HG03439 (cell line): ENCODE results near the gene STC2.

Experiments
- ATAC-seq: cut with Tn5 transposase; IDR thresholded peaks from one replicate; pipeline ENCODE4 v1.9.1; 2021; ENCODE audit warnings: mild to moderate bottlenecking, moderate library complexity; ENCODE audit not compliant: unreplicated experiment

STC2 gene

DNA sequence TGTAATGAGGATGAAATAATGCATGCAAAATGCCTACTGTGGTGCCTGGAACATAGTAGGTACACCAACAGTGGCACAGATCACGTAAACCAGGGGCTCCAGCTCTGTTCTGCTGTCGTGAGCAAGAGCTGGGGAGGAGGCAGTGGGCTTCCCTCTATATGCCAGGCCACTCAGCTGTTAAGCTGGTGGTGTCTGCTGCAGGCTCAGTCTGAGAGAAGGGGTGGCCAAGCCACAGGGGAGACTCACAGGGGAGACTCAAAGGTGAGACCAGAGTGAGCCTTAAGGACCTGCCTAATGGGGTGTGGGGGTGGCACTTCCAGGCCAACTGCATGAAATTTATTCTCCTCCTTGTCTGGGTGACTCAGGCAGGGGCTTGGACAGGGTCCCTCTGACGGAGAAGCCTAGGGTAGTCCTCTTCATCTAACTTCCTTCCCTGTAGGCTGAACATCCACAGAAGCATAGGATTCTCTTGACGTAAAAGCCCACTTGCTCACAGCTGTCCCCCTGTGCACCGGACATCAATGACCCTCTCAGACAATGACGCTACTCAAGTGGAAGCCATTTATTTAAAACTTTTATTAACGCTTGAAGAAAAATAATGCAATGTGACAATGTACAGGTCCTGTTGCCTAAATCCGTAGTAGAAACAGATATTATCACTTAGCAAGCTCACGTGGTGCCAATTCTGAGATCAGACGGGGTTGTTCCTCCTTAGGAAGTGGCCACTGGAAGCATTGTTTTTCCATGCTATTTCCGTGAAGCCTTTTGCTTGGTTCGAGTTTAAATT lies 13.9 kb downstream of the STC2 start:
- ATAC-seq, result no peak

DNA sequence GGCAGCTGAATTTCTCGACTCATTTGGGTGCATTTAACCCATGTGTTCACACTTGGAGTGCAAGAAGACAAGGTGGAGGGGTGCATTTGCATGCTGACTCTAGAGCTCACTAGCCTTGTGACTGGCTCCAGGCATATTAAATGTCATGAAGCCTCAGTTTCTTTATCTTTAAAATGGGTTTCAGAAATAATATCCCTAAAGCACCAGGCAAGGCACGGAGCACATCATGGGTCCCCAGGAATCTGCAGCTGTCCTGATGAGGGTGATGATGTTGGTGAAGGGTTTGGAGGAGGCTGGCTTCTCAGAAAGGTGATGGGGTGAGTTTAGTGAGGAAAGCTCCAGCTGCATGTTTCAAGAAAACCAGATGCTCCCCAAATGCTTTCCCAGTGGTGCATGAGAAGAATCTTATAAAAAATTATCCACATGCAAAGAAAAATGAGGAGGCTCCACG lies 14.8 kb downstream of the STC2 start:
- no peak for ATAC-seq

DNA sequence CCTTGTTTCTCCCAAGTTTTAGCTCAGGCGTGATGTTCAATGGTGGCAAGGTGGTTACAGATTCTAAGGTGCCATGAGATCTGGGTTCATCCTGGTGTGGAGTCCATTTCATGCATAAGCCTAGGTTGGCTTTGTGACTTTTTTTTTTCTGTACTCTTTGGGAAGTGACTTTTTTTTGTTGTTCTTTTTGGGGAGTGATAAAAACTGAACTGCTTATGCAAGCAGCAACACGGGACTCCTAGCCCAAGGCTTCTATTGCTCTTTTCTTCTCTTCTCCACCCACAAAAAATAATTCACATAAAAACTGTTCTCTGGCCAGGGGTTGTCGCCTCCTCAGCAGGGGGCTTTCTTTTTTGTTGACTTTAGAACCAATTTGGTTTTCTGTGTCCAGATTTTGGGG lies 15.4 kb downstream of the STC2 start:
- no peak for ATAC-seq

DNA sequence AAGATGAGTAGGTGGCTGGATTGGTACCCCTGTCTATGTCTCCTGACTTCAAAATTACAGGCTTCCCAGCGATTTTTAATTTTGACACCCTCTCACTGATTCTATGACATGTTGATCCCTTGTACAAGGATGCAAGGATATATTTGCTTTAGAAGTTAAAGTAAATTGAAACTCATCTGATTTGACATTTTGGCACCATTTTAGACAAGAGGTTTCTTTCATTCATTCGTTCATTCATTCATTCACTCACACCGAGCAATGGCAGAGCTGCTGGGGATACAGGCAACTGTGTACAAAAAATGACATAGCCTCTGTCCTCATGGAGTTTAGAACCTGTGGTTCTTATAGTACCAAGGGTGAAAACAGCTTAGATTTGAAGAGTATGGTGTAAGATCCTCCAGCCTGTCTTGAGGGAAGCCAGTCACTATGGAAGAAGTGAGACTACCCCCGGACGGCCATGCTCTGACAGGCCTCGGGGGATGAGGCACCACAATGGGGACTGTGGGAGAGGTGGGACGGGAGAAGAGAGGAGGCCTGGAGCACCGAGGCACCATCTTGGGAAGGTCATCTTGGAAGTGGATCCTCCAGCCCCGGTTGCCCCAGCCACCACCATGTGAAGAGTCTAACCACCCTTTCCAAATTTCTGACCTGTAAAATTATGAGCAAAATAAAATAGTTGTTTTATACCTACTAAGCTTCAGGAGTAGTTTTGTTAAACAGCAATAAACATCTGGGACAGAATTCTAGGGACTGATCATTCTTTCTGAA lies 16.2 kb downstream of the STC2 start:
- ATAC-seq, result no peak

DNA sequence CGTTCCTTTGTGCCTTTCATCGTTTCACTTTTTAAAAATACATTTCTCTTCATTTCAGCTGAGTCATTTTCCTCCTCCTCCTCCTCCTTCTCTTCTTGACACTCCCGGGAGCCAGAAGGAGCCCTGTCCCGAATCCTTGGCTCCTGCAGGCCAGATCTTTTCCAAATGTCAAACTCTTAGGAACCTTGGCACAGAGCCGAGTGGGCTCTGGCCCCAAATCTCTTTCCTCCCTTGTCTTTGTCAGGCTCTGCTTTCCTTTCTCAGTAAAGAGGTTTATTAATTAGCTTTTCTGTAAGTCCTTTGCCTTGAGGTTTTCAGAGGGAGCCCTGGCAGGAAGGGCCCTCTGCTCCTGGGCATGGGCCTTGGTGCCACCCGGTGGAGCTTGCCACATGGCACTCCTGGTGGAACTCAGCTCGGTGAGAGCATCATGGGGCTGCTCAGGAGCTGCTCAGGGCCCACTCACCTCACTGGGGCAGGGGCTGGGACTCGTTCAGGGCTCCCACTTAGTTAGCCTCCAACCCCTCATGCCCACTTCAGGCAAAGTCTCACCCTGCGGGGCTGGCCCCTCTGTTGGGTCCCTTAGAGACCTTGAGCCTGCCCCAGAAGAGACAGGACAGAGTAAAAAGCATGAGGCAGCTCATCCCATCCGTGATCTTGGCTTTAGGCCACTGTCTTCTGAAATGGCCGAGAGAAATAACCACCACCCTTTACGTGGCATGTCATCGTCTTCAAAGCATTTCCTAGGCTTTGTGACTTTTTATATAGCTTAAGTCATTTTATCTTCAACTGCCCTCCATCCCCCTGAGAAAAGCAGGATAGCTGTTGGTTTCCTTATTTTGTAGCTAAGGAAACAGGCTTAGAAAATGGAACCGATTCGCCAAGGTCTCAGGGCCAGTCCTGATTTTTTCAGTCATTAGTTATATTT lies 17.1 kb downstream of the STC2 start:
- no peak for ATAC-seq

DNA sequence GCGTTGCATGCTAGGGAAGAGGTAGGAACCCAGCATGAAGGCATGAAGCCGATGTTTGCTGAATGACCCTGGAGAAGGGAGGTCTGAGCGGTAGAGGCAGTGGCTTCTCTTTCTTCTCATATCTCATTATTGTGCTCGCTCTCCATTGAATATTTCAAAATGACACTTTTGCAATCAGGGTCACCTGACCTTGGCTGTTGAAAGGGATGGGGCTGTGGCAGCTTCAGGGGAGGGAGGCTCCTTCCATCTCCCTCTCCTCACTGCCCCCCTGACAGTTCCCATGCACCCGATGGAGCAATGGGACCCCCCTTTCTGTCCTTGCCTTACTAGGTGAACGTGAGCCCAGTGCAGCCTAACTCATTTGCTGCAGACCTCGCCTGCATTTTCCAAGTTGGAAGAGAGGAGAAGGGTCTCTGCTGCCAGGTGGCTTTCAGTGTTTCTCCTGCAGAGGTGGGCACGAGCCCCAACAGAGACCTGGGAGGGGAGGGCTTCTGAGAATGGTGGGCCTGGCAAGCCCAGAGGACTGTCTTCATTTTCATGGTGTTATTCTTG lies 17.9 kb downstream of the STC2 start:
- ATAC-seq, result no peak

DNA sequence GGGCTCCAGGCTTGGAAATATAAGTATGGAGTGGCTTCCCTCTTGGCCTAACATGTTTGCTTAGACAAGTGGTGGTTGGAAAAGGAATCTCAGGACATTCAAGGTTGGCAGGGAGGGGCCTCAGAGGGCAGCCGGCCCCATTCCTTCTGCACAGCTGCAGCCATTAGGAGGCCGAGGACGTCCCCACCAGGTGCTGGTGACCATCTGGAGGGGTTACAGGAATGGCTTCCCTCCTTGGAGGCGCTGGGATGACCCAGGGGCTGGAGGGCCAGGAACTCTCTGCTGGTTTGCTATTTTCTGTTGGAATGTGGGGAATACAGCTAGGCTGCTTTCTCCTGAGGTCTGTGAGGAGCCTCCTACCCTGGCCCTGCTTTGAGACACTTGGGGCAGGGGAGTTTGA lies 18.5 kb downstream of the STC2 start:
- ATAC-seq, result no peak

DNA sequence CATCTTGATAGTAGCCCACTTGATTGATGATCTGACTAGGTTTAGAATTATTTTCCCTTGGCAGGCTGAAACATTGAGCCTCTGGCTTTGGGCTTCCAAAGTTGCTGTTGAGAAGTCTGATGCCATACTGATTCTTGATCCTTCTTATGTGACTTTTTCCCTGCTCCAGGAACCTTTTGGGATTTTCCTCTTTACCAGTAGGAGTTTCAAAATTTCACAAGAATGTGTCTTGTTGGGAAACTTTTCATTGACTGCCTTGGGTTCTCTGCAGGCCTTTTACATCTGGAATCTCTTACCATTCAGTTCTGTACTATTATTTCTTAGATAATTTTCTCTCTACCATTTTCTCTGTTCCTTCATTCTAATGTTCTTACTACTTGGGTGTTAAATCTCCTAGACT lies 20.0 kb downstream of the STC2 start:
- ATAC-seq, result no peak

DNA sequence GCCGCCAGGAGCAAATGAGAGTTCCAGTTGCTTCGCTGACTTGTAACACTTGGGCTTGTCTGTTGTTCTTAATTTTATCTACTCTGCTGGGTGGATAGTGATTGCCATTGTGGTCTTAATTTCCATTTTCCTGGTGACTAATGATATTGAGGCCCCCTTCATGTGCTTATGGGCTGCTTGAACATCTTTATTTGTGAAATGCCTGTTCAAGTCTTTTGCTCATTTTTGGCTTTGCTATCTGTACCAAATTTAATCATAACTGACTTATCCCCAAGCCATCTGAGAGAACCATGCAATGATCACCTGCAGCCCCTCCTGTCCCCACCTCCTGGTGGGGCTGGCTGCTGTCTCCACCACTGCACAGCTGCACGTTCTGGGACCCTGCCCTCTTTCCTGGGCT lies 20.5 kb downstream of the STC2 start:
- ATAC-seq, result no peak

DNA sequence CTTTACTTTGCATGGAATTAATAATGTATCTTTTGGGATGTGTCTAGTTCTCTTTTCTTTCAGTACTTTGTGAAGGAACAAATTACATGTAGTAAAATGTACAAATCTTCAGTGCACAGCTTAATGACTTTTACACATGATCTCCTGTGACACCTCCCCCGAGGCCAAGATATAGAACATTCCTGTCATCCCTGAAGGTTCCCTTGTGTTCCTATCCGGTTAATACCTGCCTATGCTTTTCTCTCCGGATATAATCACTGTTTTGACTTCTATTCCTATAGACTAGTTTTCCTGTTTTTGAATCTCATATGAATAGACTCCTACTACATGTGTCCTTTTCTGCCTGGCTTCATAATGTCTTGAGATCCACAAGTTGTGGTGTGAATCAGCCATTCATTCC lies 21.5 kb downstream of the STC2 start:
- ATAC-seq, result no peak

DNA sequence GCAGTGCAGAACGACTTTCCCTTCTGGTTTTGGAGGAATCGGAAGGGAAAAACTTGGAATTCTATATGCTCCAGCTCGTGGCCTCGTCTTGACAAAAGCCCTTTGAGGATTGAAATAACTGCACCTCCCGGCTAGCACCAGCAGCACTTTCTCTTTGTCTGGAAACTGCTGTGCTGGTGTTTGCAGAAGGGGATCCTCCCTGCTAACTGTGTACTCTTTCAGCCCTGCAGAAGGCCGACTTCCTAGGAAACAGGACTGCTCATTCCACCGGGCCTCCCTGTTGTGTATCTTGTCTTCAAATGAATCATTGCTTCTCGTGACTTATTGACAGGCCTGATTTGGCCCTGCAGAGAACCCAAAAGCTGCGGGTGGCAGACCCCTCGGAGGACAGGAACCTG lies 23.6 kb downstream of the STC2 start:
- ATAC-seq, result no peak

DNA sequence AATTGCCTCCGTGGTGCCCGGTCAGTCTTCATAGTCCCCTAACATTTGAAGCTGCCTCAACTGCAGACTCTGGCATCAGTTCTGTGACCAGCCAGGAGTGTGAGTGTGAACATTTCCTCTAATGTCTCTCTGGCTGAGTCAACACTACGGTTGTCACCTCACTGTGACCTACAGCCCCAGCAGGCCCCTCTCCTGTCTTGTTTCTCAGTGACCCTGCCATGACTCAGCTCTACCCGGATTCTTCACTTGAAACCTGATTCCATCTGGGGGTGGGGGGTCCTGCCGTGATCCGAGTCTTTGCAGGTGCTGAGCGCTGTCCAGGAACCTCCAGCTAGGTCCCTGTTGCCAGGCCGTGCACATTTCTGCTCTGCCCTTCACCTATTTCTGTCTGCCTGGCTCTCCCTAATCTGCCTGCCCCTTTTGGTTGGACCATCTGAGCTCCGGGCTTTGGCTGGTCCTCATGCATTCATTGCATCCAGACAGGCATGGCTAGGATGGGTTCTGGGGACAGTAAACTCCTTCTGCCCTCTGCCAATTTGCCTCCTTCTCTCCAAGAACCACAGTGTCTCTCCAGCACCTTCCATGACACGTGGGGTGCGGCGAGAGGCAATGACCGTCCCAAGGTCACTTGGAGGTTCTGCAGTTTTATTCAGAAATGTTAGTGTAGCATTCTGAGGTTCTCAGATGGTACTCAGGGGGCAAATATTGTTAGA lies 24.2 kb downstream of the STC2 start:
- no peak for ATAC-seq

DNA sequence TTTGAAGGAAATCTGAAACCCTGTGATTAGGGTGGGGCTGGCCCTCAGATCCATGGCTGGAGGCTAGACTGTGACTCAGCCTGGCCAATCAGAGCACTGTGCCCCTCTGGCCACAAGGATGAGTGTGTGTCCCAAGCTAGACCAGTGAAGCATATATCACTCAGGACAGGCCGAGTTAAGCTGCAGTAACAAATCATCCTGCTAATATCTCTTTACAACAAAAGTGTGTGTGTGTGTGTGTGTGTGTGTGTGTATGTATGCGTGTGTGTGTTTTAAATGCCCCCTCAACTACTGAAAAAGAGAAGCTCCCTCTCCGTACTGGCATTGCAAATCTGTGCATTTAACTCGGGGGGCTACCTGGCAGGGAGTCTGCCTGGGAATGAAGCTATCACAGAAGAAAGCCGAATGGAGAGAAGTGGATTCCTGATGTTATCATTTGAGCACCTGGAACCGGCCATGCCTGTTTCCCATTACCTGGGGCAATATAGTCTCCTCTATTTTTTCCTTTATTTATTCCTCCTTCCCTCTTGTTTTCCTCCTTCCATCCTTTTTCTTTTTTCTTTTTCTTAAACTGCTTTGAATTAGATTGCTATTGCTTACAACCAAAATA lies 25.6 kb downstream of the STC2 start:
- no peak for ATAC-seq

DNA sequence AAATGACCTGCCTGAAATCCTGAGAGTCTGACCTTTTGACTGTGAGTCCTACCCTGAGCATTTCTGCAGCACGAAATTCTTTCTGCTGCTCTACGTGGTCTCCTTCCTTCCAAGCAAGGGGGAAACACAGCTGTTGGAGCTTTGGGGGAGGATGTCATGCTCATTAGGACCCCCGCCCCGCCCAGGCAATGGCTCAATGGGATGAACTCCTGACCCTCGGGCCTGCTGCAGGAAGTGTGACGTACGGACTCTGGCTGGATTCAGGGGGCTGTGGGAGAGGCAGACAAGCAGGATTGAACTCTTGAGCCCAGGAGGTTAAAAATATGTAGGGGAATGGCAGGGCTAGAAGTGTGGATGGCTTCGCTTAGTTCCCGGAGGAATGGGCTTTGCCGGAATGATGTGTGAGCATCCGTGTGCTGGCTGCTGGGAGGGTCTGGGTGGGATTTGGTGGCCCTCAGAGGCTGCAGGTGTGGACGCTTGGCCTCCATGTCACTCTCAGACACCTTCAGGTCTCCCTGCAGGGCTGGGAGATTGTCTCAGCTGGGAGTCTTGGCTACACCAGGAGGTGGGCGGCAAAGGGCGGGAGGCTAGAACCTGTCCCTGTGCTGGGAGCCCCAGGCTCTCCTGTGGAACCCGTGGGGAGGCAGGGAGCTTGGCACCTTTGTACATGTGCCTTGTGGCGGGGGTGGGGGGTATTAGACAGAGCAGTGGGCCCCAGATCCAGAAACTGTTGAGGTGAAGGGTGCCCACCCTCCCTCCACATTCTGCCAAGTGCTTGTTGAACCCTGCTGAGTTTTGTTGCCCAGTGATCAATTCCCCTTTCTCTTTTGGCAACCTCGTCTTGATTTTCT lies 26.3 kb downstream of the STC2 start:
- no peak for ATAC-seq

DNA sequence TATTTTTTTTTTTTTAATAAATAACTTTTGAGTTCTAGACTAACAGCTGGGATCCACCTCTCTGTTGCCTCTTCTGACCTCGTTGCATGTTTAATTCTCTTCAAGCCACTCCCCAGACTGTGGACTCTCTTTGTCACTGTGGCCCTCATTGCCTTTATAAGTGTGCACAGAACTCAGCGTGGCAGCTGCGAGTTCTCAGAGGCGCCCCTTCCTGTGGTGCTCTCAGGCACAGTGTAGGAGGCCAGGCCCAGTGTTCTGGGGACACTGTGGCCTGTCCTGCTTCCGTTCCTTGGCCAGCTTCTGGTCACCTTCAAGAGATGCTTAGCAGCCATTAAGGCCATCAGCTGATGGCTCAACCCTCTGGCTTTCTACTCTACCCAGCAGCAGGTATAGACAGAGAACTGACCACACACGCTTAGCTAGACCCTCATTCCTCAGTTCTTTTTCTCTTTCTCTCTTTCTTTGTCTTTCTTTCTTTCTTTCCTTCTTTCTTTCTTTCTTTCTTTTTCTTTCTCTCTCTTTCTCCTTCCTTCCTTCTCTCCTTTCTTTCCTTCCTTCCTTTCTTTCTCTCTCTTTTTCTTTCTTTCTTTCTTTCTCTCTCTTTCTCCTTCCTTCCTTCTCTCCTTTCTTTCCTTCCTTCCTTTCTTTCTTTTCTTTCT lies 27.7 kb downstream of the STC2 start:
- ATAC-seq, result no peak

DNA sequence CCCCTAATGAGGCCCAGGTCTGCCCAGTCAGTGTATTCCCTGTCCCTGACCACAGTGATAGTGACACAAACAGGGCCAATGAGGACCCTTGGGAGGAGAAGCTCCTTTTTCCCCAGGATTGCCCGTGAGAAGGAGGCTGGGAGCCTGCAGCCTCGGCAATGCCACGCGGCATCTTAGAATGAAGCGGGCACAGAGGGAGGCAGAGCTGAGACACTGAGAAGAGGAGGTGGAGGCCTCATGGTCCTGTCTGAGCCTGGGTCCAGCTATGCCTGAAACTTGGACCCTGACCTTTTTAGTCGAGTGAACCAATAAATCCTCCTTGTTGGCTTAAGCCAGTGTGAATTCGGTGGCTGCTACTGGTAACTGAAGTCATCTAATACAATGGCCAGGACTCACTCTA lies 28.4 kb downstream of the STC2 start:
- ATAC-seq, result no peak

DNA sequence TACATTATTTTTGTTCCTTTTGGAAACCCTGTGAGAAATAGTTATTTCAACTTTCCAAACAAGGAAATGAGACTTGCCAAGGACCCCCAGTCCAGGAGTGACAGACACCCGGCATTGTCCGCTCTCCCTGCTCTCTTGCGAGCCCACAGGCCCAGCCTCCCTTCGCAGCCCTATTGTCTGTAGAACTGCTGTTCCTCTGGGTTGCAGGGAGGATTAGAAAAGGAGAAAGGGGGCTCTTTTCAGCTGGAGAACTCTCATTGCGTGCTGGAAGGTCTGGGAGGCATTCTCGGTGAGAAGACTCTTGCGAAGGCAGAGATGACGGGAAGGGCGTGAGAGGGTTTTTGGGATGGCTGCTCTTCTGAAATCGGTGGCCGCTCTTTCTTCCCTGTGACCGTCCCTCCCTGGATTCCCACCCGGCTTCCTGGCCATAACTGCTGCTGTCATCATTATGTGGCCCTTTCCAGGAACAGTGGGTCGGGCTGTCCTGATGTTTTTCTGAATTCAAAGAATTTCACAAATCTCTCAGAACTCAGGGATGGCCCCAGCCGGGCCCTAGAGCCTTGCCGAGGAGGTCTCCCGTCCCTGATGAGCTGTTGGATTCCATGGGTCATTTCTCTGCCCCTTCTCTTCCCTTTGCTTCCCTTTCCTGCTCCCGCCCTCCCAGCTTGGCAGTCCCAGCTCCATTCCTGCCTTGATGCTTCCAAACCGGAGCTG lies 29.8 kb downstream of the STC2 start:
- no peak for ATAC-seq

DNA sequence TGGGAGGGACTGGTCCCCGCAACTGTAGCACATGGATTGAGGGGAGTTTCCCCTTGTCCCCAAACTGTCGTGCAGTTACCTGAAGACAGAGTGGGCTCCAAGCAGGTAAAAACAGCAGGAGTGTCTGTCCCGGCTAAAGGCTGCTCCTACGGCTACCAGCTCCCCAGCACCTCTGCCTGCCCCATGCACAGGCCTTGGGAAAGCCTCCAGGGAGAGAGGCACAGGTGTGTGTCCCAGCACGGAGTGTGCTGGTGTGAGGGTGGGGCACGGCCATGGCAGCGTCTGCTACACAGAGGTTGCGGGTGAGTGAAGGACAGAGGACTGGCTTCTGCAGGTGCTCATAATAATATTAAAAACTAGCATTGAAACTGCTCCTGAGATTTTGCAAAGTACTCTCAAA lies 30.4 kb downstream of the STC2 start:
- ATAC-seq, result no peak
